ENCODE measurements around the gene EMSY.
"Not testable (repeated sequence)": the region's sequence is repeated elsewhere in the genome, so short reads cannot be mapped to it uniquely, and the experiment has no call there.

EMSY gene

DNA sequence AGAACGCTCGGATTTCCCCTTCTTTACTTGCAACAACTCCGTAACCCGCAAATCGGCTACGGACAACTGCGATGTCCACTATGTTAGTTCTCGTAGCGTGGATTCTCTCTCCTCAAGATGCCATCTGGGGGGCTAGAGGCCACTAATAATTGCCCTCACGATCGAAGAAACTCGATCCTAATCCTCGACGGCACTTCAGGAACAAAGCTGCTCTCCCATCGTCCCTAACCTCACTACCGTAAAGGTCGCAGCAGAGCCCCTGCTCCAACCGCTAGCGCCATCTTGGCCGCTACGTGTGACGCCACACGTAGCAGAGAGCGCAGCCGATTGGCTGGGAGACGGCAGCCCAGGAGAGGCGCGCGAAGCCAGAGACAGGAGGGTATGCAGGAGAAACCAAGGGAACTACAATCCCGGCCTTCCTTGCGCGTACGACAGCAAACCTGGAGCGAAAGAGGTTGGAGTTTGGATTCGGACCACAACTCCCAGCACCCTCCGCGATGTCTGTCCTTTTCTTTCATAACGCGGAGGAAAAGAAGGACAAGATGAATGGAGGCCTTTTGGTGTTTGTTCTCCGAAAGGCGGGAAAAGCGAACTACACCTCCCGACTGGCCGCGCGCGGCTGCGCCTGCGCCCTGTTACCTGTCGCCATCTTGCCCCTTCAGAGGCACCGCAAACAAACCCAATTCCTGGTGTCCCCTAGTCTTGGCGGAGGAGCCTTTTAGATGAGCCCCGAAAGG lies at the start of gene EMSY:
TSS of gene EMSY (plus strand) at position 635 of the 737 bp plus-strand sequence. CDS start 1,921 bp downstream, outside the sequence.
- peak; percentile 100 for DNase-seq

GRCh38 chr11:76395296-76395695 lies 49.5 kb upstream of the EMSY start:
- DNase-seq: no peak

GRCh38 chr11:76397383-76397782 lies 47.4 kb upstream of the EMSY start:
- DNase-seq: no peak

- no peak for DNase-seq
Observed at GRCh38 chr11:76400967-76401366, 43.9 kb upstream of the EMSY start.

DNA sequence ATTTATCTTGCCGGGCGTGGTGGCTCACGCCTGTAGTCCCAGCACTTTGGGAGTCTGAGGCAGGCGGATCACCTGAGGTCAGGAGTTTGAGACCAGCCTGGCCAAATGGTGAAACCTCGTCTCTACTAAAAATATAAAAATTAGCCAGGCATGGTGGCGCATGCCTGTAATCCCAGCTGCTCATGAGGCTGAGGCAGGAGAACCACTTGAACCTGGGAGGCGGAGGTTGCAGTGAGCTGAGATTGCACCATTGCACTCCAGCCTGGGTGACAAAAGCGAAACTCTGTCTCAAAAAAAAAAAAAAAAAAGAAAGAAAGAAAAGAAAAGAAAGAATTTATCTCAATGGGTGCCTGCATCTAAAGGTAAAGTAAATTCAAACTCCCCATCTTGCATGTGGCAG lies 43.3 kb upstream of the EMSY start:
- DNase-seq: not testable (repeated sequence)

DNA sequence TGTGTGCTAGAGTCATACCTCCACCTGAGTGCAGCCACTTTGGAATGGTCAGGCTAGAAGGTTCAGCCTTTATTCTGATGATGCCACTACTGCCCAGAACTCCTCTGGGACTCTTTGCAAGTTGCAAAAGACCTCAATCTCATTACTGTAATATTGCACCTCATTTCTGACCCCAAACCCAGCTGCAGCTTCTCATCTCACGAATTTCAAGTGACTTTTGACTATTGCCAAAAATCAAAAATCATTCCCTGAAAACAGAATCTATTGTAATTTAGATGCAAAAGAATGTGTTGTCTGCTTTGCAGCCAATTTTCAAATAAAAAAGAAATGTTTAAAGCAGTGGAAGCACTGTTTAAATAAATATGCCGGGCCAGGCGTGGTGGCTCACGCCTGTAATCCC lies 38.5 kb upstream of the EMSY start:
- DNase-seq: no peak

DNA sequence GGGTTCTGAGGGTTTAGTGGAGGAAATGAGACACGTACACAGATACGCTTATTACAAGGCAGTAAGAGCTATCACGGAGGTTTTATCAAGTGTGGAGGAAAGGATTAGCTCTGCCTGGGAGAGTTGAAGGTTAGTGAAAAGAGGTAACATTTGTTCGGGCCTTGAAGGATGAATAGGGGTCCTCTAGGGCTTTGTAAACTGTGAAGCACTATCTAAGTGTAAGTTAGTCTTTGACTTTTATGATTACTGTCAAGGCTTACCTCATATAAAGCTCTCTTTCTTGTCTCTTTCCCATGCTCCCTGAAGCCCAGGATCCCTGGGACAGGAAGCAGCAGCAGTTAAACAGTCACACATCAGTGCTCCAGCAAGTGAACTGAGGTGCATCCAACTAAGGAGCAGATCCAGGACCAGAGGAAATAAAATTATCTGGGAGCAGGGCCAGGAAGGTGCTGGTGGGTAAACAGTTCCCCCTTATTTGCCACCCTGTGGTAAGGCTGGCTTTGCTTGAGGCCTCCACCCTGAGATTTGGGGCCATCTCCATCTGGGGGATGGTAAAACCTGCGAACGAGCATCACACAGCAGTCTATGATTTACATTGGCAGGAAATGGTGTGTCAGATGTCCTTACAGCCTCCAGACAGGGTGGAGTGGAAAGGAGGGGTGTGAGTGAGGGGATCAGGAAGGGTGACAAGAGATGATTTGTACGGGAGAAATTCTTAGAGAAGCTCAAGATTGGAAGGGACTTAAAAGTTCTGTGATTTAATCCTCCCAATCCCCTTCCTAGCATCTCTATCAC lies 36.5 kb upstream of the EMSY start:
- peak; percentile 95 for DNase-seq

DNA sequence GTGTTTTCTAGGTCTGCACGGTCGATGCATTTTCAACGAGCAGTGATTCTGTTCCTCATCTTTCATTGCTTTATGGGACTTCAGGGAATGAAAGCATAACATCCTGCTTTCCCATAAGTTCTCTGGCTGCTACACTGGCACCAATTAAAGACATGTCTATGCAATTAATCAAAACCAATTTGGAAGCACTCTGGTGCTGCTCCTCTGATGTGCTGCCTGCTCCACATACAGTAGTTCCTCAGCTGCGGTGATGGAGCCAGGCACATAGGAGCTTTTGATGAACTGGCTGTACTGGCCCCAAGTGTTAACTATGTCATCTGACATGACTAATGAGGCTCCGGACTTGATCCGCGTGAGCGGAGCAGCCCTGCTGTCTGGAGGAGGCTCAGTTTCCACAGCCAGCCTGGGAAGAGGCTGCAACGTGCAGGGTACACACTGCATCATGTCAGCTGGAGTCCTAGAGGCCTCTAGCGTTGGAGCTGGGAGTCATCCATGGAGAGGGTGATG lies 33.9 kb upstream of the EMSY start:
- DNase-seq: peak; percentile 29

- no peak for DNase-seq
Observed at GRCh38 chr11:76415073-76415472, 29.7 kb upstream of the EMSY start.

GRCh38 chr11:76419896-76420295 lies 24.9 kb upstream of the EMSY start:
- DNase-seq: no peak

- no peak for DNase-seq
Observed at GRCh38 chr11:76424379-76424778, 20.4 kb upstream of the EMSY start.

DNA sequence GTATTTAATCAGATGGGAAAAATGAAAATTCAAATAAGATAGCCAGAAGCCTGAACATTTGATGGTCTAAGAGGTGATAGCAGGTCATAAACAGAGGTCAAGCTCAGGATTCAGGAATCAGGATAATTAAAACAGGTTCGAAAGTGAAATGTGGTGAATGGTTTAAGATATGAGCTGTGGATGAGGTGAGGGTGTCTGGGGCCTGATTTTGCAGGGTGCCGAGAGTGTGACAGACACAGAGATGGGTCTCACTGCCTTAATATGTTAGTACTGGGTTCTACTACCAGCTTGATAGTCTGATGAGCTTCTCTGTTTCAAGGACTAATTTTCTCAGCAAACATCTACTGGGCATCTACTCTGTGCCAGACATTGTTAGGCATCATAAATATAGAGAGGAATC lies 19.9 kb upstream of the EMSY start:
- no peak for DNase-seq

DNA sequence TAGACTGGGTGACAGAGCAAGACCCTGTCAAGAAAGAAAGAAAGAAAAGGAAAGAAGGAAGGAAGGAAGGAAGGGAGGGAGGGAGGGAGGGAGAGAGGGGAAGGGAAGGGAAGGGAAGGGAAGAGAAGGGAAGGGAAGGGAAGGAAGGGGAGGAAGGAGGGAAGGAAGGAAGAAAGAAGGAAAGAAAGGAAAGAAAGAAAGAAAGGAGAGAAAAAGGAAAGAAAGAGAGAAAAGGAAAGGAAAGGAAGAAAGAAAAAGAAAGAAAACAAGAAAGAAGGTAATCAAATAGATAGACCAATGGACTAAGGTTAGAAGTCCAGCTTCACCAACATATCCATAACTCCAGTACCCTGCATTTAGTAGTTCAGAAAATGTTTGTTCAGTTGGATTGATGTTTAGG lies 18.2 kb upstream of the EMSY start:
- no peak for DNase-seq

GRCh38 chr11:76436020-76436419 lies 8.8 kb upstream of the EMSY start:
- no peak for DNase-seq

- peak; percentile 37 for DNase-seq
Observed at GRCh38 chr11:76443268-76443980, 1.4 kb upstream of the EMSY start.

- DNase-seq: no peak
Observed at GRCh38 chr11:76444065-76444383, 794 bp upstream of the EMSY start.

DNA sequence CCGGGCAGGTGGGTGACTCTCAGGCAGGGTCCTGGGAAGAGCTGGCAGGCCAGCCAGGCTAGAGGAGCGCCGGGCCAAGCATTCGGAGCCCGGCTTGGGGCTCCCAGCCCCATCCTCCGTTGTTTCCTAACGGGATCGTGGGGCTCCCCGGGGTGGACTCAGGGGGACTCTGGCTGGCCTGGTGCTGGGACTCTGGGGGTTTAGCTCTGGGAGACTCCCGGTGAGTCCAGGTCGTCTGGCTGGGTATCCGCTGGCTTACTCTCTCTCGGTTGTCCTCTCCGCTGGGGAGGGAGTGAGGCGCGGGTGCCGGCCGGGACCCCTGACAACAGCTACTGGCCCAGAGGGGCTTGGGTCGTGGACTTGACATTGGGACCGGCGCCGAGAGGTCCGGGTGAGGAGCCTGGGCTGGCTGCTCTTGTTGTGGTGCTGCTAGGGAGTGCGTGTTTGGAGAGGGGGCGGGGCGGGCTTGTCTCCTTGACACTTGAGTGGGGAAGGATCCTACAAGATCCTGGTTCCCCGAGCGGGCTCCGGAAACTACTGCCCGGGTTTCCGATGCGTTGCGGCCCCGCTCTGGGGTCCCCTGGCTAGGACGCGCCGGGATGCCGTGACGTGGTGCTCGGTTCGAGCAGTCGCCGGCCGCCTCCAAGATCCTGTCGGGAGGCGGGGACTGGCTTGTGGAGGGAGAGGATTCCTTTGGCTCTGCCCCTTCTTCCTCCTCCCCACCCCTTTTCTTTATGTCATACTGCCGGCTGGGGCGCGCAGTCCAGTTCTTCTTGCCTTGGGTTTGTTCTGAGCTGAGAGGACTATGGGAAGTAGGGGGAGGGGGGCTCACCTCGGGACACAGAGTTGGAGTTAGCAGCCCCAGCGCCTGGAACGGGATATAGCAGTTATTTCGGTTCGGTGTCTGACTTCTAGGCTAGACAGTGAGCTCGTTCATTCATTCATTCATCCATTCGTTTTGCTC lies 585 bp downstream of the EMSY start:
- peak; percentile 55 for DNase-seq

DNA sequence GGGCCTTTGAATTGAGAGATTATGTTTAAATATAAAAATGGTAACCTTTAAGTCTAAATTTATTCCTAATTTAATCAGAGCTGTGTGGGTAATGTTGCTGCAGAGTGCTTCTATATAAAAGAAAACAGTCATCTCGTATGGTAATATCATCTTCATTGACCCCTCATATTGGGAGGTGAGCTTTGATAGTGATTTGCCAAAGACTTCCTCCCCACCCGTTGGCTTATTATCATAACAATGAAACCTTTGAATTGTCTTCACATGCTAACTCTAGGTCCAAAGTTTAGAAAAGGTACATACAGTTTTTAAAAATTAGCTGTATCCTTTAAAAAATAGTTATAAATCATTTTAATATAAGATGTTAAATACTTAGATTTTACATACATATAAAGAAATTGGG lies 3.7 kb downstream of the EMSY start:
- no peak for DNase-seq

GRCh38 chr11:76453248-76453647 lies 8.4 kb downstream of the EMSY start:
- DNase-seq: no peak

DNA sequence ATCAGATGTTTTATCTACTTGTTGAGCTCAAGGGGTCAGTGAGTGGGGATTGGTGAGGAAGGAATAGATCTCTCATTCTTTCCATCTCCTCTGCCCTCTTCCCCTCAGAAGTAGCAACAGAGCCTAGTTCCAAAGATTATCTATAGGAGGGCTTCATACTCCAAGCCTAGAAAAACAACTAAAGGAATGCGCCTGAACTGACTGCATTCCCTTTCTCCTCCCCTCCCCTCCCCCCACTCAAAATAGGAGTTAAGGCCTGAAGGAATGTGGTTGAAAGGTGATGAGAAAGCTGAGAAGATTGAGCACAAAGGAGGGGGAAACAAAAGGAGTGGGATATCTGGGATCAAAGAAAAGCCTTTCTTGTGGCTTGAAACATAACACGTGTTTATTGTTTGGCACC lies 10.5 kb downstream of the EMSY start:
- no peak for DNase-seq

- DNase-seq: no peak
Observed at GRCh38 chr11:76455931-76456330, 11.1 kb downstream of the EMSY start.

DNA sequence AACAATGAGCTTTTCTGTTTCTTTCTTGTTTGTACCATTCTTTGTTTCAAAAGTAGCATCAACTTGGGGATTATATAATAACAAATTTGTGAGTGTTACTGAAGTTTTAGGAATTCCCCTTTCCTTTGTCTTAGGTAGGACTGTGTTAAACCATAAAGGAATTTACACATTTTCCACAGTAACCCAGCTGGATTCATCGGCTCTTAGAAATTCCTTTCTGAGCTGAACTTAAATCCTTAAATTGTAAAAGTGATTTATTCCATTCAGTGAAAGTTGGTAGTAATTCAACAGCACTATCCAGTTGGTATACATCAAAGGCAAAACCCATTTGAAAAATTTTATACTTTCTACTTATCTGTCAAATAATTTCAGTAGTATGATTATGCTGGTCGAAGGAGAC lies 11.8 kb downstream of the EMSY start:
- no peak for DNase-seq

- DNase-seq: no peak
Observed at GRCh38 chr11:76459299-76459698, 14.5 kb downstream of the EMSY start.
